Measurements from ENCODE around the gene WDR4.

DNA sequence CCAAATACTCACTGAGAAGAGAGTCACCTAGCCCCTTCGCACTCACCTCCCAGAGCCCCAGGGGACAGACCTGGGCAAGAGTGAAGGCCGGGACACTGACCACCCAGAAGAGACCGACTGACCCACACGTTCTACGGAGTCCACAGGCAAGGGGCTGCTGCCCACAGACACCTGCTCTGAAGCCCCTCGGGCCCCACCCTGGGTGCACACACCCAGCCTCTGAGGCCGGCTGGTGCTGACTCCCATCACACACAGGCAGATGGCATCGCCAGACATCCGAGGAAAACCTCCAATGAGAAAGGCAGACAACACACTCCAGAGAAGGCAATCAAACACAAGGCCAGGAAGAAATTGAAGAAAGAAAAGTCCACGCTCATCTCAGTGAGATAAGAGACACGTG, 22.1 kb downstream of the WDR4 start:
- TF ChIP-seq, protein P1, sequence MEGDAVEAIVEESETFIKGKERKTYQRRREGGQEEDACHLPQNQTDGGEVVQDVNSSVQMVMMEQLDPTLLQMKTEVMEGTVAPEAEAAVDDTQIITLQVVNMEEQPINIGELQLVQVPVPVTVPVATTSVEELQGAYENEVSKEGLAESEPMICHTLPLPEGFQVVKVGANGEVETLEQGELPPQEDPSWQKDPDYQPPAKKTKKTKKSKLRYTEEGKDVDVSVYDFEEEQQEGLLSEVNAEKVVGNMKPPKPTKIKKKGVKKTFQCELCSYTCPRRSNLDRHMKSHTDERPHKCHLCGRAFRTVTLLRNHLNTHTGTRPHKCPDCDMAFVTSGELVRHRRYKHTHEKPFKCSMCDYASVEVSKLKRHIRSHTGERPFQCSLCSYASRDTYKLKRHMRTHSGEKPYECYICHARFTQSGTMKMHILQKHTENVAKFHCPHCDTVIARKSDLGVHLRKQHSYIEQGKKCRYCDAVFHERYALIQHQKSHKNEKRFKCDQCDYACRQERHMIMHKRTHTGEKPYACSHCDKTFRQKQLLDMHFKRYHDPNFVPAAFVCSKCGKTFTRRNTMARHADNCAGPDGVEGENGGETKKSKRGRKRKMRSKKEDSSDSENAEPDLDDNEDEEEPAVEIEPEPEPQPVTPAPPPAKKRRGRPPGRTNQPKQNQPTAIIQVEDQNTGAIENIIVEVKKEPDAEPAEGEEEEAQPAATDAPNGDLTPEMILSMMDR (conservative IDR thresholded peaks at IDR 0.05; ENCODE audit: low read depth, low read length) = no peak
- TF ChIP-seq EZH2 (IDR thresholded peaks at IDR 0.05; ENCODE audit: borderline replicate concordance, low read depth, low read length, poor library complexity, severe bottlenecking) = no peak
